GM19328 (cell line): Measurements from ENCODE around the gene SUCLG1.
"Not testable (repeated sequence)": the region's sequence is repeated elsewhere in the genome, so short reads cannot be mapped to it uniquely, and the experiment has no call there.

Source experiments
- ATAC-seq: cut with Tn5 transposase; IDR thresholded peaks from one replicate; pipeline ENCODE4 v1.9.1; 2021; ENCODE audit warnings: mild to moderate bottlenecking, moderate library complexity; ENCODE audit not compliant: unreplicated experiment

The SUCLG1 gene

DNA sequence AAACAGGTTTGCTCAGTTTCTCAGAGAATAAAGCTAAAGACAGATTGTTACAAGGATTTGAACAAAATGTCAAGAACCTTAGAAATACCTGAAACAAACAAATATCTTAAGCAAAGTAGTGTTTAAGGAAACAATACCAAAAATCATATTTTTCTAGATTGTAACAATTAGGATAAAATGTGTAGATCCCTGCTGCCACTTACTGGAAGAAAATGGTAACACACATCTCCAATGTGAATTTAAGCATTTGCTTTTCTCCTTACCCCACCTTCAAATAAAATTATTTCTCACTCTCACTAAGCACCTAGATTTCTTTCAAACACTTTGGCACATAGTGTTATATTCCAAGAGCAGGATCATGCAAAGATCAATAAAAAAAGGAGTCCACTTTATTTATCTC is 34.9 kb downstream of the SUCLG1 start:
- no peak for ATAC-seq

DNA sequence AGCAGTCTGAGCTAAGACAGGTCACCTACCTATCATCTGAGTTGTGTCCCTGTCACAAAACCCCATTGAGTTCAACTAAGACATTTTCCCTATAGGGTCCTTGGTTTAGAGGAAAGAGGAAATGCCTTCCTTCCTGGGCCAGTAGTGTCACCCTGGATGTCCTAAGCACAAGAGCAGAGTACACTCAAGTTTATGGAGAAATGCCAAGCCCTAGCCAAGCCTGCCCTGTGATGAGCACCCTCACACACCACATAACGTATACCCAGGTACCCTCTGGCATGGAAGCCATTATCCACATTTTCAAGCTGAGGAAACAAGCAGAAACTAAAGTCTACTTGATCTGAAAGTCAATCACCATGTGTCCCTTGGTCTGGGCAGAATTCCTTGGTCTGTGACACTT is 37.3 kb downstream of the SUCLG1 start:
- ATAC-seq: no peak

DNA sequence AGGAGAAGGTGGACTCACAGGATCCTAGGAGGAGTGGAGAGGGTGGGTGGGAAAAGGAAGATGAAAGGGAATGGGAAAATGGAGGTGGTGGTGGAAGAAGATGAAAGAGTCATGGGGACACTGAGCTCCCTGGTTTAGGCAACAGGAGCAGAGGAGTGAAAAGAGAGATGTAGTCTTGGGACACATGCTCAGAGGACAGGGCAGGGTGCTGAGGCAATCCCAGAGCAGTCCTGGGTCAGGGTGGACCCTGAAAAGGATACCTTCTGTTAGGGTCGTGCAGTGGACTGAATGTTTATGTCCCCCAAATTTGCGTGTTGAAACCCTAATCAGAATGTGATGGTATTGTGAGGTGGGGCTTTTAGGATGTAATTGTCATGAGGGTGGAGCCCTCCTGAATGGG is 37.9 kb downstream of the SUCLG1 start:
- ATAC-seq: no peak

DNA sequence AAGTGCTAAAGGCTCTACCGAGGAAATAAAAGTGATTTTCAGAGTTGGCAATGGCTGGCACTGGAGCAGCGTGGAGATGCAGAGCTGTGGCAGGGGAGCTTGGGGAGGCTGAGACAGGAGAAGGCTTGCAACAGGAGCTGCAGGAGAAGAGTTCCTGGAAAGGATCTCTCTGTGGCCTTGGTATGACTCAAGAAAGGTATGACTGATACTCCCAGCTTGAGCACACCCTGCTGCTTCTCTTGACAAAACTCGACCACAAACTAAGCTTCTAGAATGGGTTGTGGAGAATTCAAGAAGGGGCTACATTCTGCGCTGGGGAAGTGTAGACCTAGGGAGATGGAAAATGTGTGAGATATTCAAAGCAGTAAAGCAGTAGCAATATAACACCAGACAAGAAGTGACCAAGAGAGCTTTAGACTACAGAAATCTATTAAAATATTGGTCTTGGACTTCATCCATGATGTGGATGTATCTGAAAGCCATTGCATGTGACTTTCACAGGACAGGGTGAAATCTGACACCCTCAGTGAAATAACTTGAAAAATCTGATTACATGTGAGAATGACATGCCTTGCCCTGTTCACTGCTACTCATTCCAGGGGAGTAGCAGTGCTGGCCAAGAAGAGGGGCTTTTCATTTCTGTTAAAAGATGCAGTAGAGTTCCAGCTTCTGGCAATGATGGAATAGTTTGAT is 41.5 kb downstream of the SUCLG1 start:
- ATAC-seq: no peak

DNA sequence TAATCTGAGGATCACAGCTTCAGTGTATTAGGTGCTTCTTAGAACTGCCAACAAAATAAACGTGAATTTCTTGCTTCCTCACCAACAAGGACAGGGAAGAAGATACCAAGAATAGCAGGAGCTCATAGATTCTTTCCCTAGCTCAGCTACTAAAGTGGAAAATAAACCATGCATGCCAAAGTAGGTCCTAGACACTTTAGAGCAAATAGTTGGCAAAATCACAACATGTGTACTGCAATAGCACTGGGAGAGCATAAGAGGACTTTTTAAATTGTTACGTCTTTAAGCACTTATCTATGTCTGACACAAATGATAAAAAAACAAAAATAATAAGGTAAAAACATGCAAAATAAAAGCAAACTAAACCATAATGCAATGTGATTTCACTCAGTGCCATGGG is 49.5 kb downstream of the SUCLG1 start:
- no peak for ATAC-seq

DNA sequence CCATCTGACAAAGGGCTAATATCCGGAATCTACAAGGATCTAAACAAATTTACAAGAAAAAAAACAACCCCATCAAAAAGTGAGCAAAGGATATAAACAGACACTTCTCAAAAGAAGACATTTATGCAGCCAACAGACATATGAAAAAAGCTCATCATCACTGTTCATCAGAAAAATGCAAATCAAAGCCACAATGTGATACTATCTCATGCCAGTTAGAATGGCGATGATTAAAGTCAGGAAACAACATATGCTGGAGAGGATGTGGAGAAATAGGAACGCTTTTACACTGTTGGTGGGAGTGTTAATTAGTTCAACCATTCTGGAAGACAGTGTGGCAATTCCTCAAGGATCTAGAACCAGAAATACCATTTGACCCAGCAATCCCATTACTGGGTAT is 57.0 kb downstream of the SUCLG1 start:
- not testable (repeated sequence) for ATAC-seq

GRCh38 chr2:84399839-84400238 is 59.2 kb downstream of the SUCLG1 start:
- not testable (repeated sequence) for ATAC-seq

DNA sequence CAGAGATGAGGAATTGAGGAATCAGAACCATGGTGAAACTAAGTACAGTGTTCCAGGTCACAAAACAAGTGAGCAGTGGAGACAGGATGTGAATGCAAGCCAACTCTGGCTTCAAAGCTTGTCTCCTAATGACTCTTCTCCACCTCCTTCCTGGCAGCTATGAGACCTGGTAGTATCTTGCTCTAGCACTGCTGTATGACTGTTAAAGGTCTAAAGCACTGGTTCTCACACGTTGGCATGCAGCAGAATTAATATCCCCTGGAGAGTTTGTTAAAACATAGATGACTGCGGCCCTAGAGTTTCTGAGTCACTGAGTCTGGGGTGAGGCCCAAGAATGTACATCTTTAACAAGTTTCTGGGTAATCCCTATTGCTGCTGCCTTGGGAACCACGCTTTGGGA is 63.3 kb downstream of the SUCLG1 start:
- ATAC-seq: no peak

DNA sequence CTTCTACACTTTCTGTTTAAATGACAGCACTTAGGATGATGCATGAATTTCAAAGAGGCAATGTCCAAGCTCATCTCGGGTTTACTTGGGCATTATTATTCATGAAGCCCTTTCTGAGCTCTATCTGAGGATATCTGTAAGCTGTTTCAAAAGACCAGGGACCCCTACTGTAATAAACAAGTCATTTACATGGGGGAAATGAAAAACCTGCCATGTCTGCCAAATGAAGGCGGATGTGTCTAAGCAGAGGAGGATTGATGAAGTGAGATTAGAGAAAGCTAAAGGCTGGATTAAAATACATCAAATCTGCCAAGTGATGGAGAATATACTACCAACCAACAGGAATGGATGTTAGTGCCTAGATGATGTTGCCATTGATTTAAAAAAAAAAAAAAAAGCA is 64.5 kb downstream of the SUCLG1 start:
- ATAC-seq: no peak

- ATAC-seq: no peak
Observed at GRCh38 chr2:84393829-84394228, 65.3 kb downstream of the SUCLG1 start.

- no peak for ATAC-seq
Observed at GRCh38 chr2:84389794-84390193, 69.3 kb downstream of the SUCLG1 start.

- no peak for ATAC-seq
Observed at GRCh38 chr2:84388921-84389490, 70.1 kb downstream of the SUCLG1 start.

DNA sequence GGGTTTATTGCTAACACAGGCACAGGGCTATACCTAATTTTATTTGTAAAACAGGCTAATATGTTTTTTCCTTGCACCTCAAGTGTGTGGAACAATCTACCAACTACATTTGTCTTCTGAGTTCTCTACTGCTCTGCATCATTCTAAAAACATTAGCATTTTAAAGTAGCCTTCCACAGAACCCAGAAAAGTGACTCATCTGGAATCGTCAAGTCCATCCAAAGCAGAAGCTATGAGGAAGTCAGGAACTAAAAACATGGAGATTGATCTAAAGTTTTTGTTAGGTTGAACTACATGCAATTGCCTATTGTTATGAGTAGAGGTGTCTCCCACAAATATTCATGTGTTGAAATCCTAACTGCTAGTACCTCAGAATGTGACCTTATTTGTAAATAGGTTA is 70.9 kb downstream of the SUCLG1 start:
- no peak for ATAC-seq

- ATAC-seq: no peak
Observed at GRCh38 chr2:84386336-84387040, 72.6 kb downstream of the SUCLG1 start.

DNA sequence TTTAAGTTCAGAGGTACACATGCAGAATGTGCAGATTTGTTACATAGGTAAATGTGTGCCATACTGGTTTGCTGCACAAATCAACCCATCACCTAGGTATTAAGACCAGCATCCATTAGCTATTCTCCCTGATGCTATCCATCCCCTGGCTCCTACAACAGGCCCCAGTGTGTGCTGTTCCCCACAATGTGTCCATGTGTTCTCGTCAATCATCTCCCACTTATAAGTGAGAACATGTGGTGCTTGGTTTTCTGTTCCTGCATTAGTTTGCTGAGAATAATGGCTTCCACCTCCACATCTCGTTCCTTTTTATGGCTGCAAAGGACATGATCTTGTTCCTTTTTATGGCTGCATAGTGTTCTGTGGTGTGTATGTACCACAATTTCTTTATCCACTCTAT is 75.8 kb downstream of the SUCLG1 start:
- ATAC-seq: no peak

- no peak for ATAC-seq
Observed at GRCh38 chr2:84380875-84381274, 78.2 kb downstream of the SUCLG1 start.

DNA sequence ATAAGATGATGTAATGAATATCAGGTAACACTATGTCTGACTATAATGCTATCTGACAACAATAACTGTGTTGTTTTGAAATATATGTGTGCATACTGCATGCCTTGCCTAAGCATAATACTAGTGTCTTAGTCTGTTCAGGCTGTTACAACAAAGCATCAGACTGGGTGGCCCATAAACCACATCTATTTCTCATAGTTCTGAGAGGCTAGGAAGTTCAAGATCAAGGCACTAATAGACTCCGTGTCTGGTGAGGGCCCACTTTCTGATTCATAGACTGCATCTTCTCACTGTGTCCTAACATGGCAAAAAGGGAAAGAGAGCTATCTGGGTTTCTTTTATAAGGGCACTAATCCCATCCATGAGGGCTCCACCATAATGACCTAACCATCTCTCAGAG is 80.1 kb downstream of the SUCLG1 start:
- no peak for ATAC-seq

DNA sequence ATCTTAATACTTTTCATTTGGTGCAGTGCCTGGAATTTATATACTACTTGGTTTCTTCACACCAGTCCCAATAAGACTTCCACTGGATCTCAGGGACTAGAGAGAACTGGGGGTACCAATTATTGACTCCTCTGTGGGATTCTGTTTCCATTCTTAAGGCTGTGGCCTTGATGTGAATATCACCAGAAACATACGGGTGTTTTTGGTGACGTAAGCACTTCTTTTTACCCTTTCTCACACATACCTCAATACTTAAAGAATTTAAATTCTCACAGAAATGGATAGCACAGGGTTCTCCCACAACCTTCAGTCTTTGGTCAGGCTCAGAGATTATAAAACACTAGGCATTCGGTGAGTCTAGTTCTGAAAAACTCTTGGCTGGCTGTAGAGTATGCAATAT is 84.1 kb downstream of the SUCLG1 start:
- ATAC-seq: no peak

- ATAC-seq: no peak
Observed at GRCh38 chr2:84373866-84374265, 85.2 kb downstream of the SUCLG1 start.
